Endothelial cell of umbilical vein (primary cell): Measurements from ENCODE around the gene KRT79.

Experiments used
- CTCF ChIP-seq, 2 donors: IDR thresholded peaks; 1 replicate in 1 of 2; 2 replicates in 1 of 2; pipeline ENCODE4 v1.5.1; 2011; ENCODE audit warnings: low read length in 2 of 2, mild to moderate bottlenecking in 2 of 2, moderate library complexity in 2 of 2, control low read depth in 1 of 2, inconsistent platforms in 1 of 2, low read depth in 1 of 2; ENCODE audit not compliant: insufficient read depth in 1 of 2; ENCODE audit errors: extremely low read depth in 1 of 2
- EZH2 ChIP-seq: IDR thresholded peaks from 2 replicates; pipeline ENCODE4 v1.6.1; 2012; ENCODE audit warnings: borderline replicate concordance, low read depth, mild to moderate bottlenecking, moderate library complexity, low read length, inconsistent platforms; ENCODE audit not compliant: severe bottlenecking
- MAX ChIP-seq: IDR thresholded peaks from 2 replicates; pipeline ENCODE4 v1.6.1; 2011; ENCODE audit not compliant: insufficient read depth, insufficient read length
- POLR2A ChIP-seq: IDR thresholded peaks from 2 replicates; pipeline ENCODE4 v1.6.1; 2012; ENCODE audit warnings: low read depth, mild to moderate bottlenecking, control low read depth, low read length
- POLR2AphosphoS5 ChIP-seq: IDR thresholded peaks from 2 replicates; pipeline ENCODE4 v1.6.1; 2012; ENCODE audit warnings: low read depth, mild to moderate bottlenecking, control low read depth, low read length, moderate library complexity; ENCODE audit not compliant: insufficient read depth

GRCh38 chr12:52808573-52809160, 25.4 kb downstream of the KRT79 start:
- TF ChIP-seq MAX (no peak), CTCF (IDR thresholded peaks at IDR 0.05; ENCODE audit: extremely low read depth in 1 of 2, insufficient read depth in 1 of 2, low read depth in 1 of 2, low read length in 2 of 2) (no peak), EZH2 (no peak), POLR2A (no peak), POLR2AphosphoS5 (no peak)
